T follicular helper cell (primary cell): ENCODE results near the gene ANGPTL7.
"Not testable (repeated sequence)": the region's sequence is repeated elsewhere in the genome, so short reads cannot be mapped to it uniquely, and the experiment has no call there.

Experiments used
- DNase-seq: peaks from one replicate; pipeline ENCODE4 v3.0.0-alpha.2; 2020; ENCODE audit warnings: low read depth
- total RNA-seq, 2 experiments: gene quantifications; one replicate each; lab custom pipeline; 2026; lab: John Stamatoyannopoulos, UW

Gene ANGPTL7
- 0 reads per million in 2 experiments for total RNA-seq

GRCh38 chr1:11188858-11189451 lies at the start of gene ANGPTL7:
Gene ANGPTL7, plus strand, starts transcription at chr1:11189355. Its CDS starts 225 bp downstream, at chr1:11189580.
- no peak for DNase-seq

GRCh38 chr1:11142618-11143391 lies 46.4 kb upstream of the ANGPTL7 start:
- no peak for DNase-seq

DNA sequence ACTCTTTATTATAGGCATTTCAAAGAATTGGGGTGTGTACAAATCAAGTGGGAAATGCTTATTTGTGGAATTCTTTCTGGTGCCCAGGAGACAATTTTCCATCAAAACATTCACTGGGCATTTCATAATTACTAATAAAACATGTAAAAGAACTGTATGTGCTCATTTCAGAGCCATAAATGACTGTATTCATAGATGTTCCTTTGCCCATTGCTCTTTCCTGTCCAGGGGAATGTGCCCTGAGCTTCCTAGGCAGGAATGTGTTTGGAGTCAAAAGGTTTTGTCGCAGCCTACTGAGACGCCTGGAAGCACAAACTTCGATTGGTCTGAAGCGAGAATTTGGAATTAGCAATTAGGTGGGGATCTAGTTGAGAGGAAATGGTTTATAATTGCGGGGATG lies 45.8 kb upstream of the ANGPTL7 start:
- DNase-seq = no peak

DNA sequence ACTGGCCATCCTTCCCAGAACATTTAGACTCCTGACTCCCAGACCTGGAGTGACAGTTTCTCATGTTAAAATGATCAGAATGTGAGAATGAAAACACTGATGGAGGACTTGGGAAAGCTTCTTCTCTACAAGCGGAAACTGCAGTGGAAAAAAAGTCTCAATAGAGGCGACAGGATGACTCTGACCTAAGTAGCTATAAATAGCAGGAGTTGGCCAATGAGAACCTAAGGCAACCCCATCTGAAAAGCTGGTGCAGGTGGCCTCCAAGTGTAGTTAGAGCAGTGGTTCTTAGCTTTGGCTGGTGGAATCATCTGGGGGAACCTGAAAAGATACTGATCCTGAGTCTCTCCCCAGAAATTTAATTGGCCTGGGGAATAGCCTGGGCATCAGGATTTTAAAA lies 45.2 kb upstream of the ANGPTL7 start:
- DNase-seq = no peak

DNA sequence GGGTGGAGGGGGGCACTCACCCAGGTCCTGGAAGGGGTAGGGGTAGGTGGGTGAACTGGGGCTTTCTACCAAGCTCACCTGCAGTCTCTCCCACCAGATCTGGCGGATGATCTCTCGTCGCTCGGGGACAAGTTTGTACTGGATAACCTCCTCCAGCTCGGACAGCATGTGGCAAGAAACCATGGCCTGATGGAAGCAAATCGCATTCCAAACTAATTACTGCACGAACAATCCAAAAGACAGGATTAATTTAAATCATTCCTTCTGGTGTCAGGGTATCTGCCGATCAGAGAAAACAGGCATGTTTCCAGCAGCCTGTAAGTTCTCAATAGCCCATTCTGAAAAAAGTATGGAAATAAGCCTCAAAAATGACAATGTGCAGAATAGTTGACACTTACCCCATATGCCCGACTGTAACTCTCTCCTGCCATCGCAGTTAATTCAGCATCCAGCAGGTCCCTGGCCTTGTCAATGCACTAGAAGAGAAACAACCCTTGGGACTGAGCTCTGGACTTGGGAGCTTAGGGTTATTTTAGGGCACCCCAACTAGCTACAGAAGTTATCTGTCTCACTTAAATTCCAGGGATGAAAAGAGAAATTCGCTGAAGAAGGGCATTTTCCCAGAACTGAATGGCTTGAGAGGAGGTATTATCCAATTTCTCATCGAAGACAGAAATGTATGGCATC lies 44.4 kb upstream of the ANGPTL7 start:
- no peak for DNase-seq

GRCh38 chr1:11145741-11146140 lies 43.4 kb upstream of the ANGPTL7 start:
- DNase-seq = no peak

GRCh38 chr1:11147197-11147770 lies 41.9 kb upstream of the ANGPTL7 start:
- DNase-seq = no peak

DNA sequence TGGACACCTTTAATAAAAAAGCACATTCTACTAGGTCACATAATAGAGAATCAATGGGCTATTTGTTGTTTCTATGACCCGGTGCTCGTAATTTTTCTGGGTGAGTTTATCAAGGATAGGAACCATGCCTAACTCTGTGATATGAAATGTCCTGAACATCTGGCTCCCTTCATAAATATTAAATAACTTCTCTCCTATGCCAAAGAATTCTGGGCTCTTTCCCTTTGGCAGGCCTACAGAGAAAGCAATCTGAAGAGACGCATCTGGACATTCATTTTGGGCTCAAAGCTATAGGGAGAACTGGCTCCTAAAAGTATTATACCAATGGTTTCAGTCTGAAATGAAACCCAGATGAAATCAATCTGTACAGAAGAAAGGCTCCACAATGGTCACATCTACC lies 38.8 kb upstream of the ANGPTL7 start:
- DNase-seq = no peak

DNA sequence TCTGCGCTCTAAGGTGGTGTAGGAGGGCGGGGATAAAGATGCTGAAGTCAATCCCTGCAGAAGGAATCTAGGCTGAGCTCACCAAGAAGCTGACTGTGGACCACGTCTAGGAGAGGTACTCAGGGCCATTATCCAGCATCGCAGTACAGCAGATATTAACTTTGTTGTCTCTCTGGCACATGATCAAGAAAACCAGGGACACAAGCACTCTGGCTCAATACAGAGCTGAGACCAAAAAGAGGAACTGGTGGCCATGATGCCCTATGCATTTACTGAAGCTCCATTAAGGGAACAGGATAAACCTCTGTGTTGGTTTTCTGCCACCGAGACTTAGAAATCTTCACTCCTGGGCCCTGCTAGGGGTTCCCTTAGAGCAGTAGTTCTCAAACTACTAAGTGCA lies 38.0 kb upstream of the ANGPTL7 start:
- DNase-seq = no peak

GRCh38 chr1:11151826-11152612 lies 37.1 kb upstream of the ANGPTL7 start:
- no peak for DNase-seq

DNA sequence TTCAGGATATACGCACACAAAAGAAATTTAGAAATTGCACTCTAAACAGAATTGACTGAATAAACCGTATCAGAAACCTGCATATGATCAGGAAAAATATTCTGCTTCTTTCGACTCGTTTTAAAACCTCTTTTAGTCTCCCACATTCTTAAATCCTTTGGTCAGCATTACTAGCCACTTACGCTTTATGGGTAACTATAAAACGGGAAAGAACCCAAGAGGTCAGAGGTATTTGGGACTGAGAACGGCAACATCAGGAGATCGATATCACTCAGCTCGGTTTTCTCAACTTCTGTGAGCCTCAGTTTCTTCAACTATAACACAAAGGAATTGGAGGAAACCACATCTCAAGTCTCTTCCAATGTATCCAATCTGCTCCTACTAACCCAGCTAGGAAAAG lies 36.4 kb upstream of the ANGPTL7 start:
- DNase-seq = no peak

DNA sequence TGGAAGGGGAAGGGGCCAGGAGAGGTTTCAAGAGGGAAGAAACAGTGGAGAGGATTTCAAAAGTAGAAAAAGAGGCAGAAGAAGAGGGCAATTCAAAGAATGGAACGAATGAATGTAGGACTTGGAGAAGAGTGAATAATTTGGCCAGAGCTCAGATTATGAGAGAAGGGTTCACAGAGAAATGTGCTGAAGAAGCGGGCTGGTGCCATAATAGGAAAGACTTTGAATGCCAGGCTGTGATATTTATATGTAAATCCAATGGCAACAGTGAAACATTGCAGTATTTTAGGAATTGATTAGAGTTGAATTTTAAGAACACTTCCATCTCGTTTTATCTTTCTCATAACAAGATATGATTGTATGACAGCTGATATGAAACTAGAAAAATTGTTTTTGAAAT lies 36.0 kb upstream of the ANGPTL7 start:
- no peak for DNase-seq

DNA sequence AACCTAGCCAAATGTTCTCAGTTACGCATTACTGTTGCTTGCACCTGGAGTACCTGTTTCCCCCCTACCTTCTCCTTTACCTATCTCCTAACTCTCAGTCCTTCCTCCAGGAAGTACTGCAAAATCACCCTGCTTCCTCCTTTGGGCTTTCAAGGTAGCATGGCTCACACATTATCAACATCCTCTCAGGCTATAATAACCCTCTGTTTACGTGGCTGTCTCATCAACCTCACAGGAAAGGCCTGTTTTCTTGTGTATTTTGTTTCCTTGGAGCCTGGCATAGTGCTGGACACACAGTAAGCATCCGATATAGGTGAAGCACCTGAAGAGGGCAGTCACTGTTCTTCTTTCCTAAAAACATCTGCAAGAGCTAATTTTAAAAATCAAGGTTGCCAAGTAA lies 32.7 kb upstream of the ANGPTL7 start:
- no peak for DNase-seq

DNA sequence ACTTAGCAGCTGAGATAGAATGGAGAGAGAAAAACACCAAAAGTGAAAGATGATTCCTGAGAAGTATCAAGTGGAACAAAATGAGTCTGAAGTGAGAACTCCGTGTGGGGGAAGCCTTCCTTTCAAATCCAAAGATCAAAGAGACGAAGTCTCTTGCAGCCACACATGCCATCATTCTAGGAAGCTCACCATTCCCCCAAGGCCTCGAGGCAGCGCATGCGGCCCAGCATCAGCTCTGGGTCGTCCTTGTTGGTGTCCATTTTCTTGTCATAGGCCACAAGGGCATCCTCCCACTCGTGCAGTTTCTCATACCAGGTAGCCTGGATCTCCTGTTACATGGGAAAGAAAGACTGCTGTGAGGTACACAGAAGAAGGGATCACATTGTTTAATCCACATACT lies 32.2 kb upstream of the ANGPTL7 start:
- no peak for DNase-seq

DNA sequence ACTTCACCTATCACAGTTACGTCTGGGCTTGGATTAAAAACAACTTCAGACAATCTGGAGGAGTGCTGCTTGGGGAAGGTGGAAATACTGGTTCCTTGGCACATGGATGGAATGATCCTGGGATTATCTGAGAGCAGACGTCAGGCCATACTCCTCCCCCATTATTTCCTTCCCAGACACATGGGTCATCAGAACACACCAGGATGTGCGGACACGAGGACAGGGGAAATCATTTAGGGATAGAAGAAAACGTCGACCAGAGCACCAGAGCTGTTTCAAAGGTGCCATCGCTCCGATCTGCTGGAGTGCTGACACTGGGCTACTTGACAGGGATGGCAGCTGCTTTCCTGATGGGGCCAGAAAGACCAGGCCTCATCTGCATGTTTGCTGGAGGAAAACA lies 31.8 kb upstream of the ANGPTL7 start:
- no peak for DNase-seq

- no peak for DNase-seq
Measured at GRCh38 chr1:11157867-11158266, 31.3 kb upstream of the ANGPTL7 start.

DNA sequence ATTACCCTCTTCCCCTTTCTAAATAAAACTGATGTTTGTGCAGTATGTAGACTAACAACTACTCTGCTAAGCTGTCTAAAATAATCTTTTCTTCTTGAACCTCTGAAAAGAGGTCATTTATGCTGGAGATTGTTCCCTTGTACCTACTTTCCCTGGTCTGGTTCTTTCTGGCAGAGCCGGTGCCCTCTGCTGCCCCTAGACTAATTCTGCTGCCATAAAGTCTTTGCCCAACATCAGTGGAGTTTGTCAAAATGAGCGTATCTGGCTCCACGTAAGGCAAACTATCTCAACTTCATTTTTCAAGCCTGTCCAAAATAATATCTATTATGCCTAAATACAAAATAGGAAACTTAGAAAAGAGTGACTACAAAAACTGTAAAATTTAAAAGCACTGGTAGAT lies 30.9 kb upstream of the ANGPTL7 start:
- DNase-seq = no peak

- no peak for DNase-seq
Measured at GRCh38 chr1:11158720-11159321, 30.3 kb upstream of the ANGPTL7 start.

GRCh38 chr1:11162752-11163151 lies 26.4 kb upstream of the ANGPTL7 start:
- DNase-seq = not testable (repeated sequence)

DNA sequence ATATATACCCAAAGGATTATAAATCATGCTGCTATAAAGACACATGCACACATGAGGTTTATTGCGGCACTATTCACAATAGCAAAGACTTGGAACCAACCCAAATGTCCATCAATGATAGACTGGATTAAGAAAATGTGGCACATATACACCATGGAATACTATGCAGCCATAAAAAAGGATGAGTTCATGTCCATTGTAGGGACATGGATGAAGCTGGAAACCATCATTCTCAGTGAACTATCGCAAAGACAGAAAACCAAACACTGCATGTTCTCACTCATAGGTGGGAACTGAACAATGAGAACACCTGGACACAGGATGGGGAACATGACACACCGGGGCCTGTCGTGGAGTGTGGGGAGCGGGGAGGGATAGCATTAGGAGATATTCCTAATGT lies 22.4 kb upstream of the ANGPTL7 start:
- not testable (repeated sequence) for DNase-seq

- no peak for DNase-seq
Measured at GRCh38 chr1:11168731-11169130, 20.4 kb upstream of the ANGPTL7 start.

GRCh38 chr1:11169202-11169601 lies 20.0 kb upstream of the ANGPTL7 start:
- no peak for DNase-seq
